ENCODE data around the gene RECQL5.

GRCh38 chr17:75624714-75625345 is 42.1 kb downstream of the RECQL5 start:
- no peak for TF ChIP-seq CTCF (IDR thresholded peaks at IDR 0.05 in 4 of 5, conservative IDR thresholded peaks at IDR 0.05 in 1 of 5)
- no peak for TF ChIP-seq POLR2A (IDR thresholded peaks at IDR 0.05)
